Measurements from ENCODE around the gene NACC2.

GRCh38 chr9:135957431-135957830 is 137.7 kb downstream of the NACC2 start:
- TF ChIP-seq CTCF (IDR thresholded peaks at IDR 0.05): no peak
- TF ChIP-seq POLR2A (IDR thresholded peaks at IDR 0.05): no peak

Data from right lobe of liver (tissue), 4 donors.